Stimulated activated CD4-positive, alpha-beta T cell treated with anti-CD3 and anti-CD28 coated beads, Interleukin-15, amount 100 ng/mL, for 48 hours (primary cell): ENCODE results near the gene SLC2A8.

Experiments used
- DNase-seq, 2 donors: peaks; one replicate each; pipeline ENCODE4 v3.0.0-alpha.2; 2020; ENCODE audit warnings: low read depth in 2 of 2

The SLC2A8 gene

GRCh38 chr9:127396808-127397645, at the start of gene SLC2A8:
SLC2A8 (plus strand) TSS chr9:127397169; CDS start chr9:127397231, 62 bp downstream.
- DNase-seq = peak; percentile 90

GRCh38 chr9:127347831-127348776, 48.9 kb upstream of the SLC2A8 start:
- no peak for DNase-seq

- DNase-seq = no peak
Observed at GRCh38 chr9:127349483-127350113, 47.4 kb upstream of the SLC2A8 start.

GRCh38 chr9:127351182-127352166, 45.5 kb upstream of the SLC2A8 start:
- DNase-seq = no peak

- DNase-seq = no peak
Observed at GRCh38 chr9:127353882-127354281, 43.1 kb upstream of the SLC2A8 start.

GRCh38 chr9:127356906-127357305, 40.1 kb upstream of the SLC2A8 start:
- no peak for DNase-seq

GRCh38 chr9:127358023-127358535, 38.9 kb upstream of the SLC2A8 start:
- no peak for DNase-seq

GRCh38 chr9:127358770-127359169, 38.2 kb upstream of the SLC2A8 start:
- DNase-seq = no peak

- no peak for DNase-seq
Observed at GRCh38 chr9:127360250-127360649, 36.7 kb upstream of the SLC2A8 start.

- DNase-seq = no peak
Observed at GRCh38 chr9:127360829-127361228, 36.1 kb upstream of the SLC2A8 start.

- DNase-seq = no peak
Observed at GRCh38 chr9:127361561-127361960, 35.4 kb upstream of the SLC2A8 start.

GRCh38 chr9:127362829-127363228, 34.1 kb upstream of the SLC2A8 start:
- DNase-seq = no peak

GRCh38 chr9:127365461-127365860, 31.5 kb upstream of the SLC2A8 start:
- DNase-seq = no peak

- no peak for DNase-seq
Observed at GRCh38 chr9:127366594-127366993, 30.4 kb upstream of the SLC2A8 start.

- DNase-seq = no peak
Observed at GRCh38 chr9:127368852-127369402, 28.0 kb upstream of the SLC2A8 start.

GRCh38 chr9:127369428-127369827, 27.5 kb upstream of the SLC2A8 start:
- DNase-seq = no peak

GRCh38 chr9:127370147-127370579, 26.8 kb upstream of the SLC2A8 start:
- no peak for DNase-seq

GRCh38 chr9:127370672-127371648, 26.0 kb upstream of the SLC2A8 start:
- DNase-seq = no peak

GRCh38 chr9:127380479-127380878, 16.5 kb upstream of the SLC2A8 start:
- no peak for DNase-seq
